Measurements from ENCODE around the gene MPP4. TPM values are rescaled to one million over a fixed set of nuclear protein-coding genes. Genes with fewer than 3 reads are reported as not detected.

MPP4 gene
- total RNA-seq, 1 donor: 5.2 TPM

- no peak overlapping the region for H3K4me3 ChIP-seq (ENCODE audit: low read depth, low read length)
- DNase-seq (ENCODE audit: low read depth): no peak
- TF ChIP-seq CTCF (IDR thresholded peaks at IDR 0.05; ENCODE audit: insufficient read depth, low read depth, low read length): no peak
These were observed 17.0 kb upstream of the MPP4 start for GRCh38 chr2:201715459-201715858.

GRCh38 chr2:201712726-201713125 is 14.3 kb upstream of the MPP4 start:
- TF ChIP-seq CTCF (IDR thresholded peaks at IDR 0.05; ENCODE audit: insufficient read depth, low read depth, low read length): no peak
- H3K4me3 ChIP-seq (ENCODE audit: low read depth, low read length): no peak overlapping the region

GRCh38 chr2:201709747-201710146 is 11.3 kb upstream of the MPP4 start:
- no peak for TF ChIP-seq CTCF (IDR thresholded peaks at IDR 0.05; ENCODE audit: insufficient read depth, low read depth, low read length)
- no peak overlapping the region for H3K4me3 ChIP-seq (ENCODE audit: low read depth, low read length)
- no peak for DNase-seq (ENCODE audit: low read depth)

More at GRCh38 chr2:201712726-201713125, 14.3 kb upstream of the MPP4 start:
- DNase-seq (ENCODE audit: low read depth): no peak

GRCh38 chr2:201709049-201709448 is 10.6 kb upstream of the MPP4 start:
- no peak for TF ChIP-seq CTCF (IDR thresholded peaks at IDR 0.05; ENCODE audit: insufficient read depth, low read depth, low read length)
- no peak for DNase-seq (ENCODE audit: low read depth)
- no peak overlapping the region for H3K4me3 ChIP-seq (ENCODE audit: low read depth, low read length)

GRCh38 chr2:201707753-201708152 is 9.3 kb upstream of the MPP4 start:
- no peak overlapping the region for H3K4me3 ChIP-seq (ENCODE audit: low read depth, low read length)
- DNase-seq (ENCODE audit: low read depth): peak; percentile 17
- no peak for TF ChIP-seq CTCF (IDR thresholded peaks at IDR 0.05; ENCODE audit: insufficient read depth, low read depth, low read length)

- no peak for TF ChIP-seq CTCF (IDR thresholded peaks at IDR 0.05; ENCODE audit: insufficient read depth, low read depth, low read length)
- H3K4me3 ChIP-seq (ENCODE audit: low read depth, low read length): no peak overlapping the region
- DNase-seq (ENCODE audit: low read depth): no peak
These were observed 8.7 kb upstream of the MPP4 start for GRCh38 chr2:201707142-201707541.

- H3K4me3 ChIP-seq (ENCODE audit: low read depth, low read length): no peak overlapping the region
- no peak for DNase-seq (ENCODE audit: low read depth)
- TF ChIP-seq CTCF (IDR thresholded peaks at IDR 0.05; ENCODE audit: insufficient read depth, low read depth, low read length): no peak
These were observed 6.1 kb upstream of the MPP4 start for GRCh38 chr2:201704536-201704935.

Measured in fibroblast of villous mesenchyme (primary cell).